HG03103 (cell line): ENCODE data around the gene CCBE1.

Experiments used
- ATAC-seq: cut with Tn5 transposase; IDR thresholded peaks from one replicate; pipeline ENCODE4 v1.9.1; 2021; ENCODE audit warnings: low read depth; ENCODE audit not compliant: unreplicated experiment

Gene CCBE1

DNA sequence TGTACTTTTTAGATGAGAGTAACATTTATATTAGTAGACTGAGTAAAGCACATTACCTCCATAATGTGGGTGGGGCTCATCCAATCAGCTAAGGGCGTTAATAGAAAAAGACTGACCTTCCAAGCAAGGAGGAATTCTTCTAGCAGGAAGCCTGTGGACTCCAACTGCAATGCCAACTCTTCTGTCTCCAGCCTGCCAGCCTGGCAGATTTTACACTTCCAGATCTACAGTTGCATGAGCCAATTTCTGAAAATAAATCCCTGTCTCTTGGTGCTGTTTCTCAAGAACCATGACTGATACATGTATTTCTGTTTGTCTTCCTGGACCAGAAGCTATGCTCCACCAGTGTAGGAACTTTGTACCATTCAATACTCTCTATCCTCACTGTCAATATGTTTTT, 269.2 kb downstream of the CCBE1 start:
- ATAC-seq: no peak

GRCh38 chr18:59426855-59427254, 270.4 kb downstream of the CCBE1 start:
- ATAC-seq: no peak

DNA sequence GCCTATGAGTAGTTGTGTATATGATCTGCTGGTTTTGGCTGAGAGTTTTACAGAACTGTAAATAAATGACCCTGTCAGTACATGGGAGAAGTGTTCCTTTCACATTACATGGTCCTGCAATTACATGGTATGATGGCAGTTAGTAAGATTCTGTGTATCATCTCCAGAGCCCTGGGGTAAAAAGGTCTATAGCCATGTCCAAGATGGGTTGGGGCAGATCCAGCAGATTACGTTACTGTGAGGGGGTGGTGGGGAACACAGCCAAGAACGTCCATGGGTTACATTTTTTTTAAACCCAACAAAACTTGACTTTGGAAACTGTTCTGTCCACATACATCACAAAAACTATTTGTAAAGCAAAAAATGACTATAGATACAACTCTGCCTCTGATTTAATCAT, 274.0 kb downstream of the CCBE1 start:
- ATAC-seq: no peak

GRCh38 chr18:59420244-59420643, 277.0 kb downstream of the CCBE1 start:
- no peak for ATAC-seq

DNA sequence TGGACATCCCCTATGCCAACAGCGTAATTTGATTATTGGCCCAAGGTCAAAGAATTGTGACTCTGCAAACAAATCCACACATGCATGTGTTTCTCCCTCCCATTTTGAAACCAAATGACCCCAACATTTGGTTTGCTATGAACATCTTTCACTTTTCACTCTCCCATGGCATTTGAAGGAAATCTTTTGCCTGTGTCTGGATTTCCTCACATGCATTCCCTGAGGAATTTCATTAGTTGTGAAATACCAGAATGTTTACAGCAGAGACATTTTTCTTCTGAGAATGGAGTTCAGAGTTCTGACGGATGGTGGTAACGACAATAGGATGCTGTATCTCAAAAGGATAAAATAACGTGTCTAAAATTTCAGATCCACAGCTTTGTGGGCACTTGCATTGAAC, 277.8 kb downstream of the CCBE1 start:
- ATAC-seq: no peak

DNA sequence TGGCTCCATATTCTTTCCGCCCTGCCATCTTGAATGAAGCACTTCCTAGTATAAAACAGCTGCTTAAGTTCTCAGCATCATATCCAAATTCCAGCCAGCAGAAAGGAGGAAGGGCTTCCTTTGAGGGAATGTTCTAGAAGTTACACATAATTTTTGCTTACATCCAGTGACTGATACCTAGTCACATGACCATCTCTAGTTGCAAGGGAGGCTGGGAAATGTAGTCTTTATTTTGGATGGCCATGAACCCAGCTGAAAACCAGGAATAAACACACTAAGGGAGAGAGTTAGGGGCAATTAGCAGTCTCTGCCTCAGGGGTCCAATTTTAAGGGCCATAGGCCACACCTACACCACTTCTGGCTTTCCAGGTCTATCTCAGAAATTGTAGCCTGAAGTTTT, 280.4 kb downstream of the CCBE1 start:
- no peak for ATAC-seq

- no peak for ATAC-seq
Measured at GRCh38 chr18:59414111-59414653, 283.0 kb downstream of the CCBE1 start.

DNA sequence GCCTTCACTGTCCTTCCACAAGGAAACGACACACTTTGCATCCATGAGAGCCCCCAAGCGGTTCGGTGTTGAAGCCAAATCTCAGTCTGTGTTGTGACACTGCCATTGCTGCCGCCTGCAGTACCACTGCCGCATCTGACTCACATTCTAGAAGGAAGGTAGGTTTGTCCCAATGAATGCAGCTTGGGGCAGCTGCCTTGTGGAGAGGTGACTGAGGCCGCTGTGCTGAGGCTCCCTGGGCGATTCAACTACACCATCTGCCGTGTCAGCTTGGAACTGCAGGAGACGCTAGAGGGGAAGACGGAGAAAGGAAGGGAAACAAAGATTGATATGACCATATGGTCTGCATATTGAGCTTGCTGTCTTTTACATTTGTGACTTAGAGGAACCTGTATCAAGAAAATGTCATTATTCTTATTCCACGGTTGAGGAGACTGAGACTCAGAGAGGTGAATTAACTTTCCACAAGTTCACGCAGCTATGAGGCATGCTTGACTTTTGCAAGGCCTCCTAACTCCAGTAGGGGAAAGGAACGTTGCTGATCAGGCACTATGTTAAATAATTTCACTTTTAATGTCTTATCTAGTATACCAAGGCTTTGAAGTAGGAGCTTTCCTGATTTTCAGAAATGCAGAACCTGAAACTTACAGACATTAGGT, 294.7 kb downstream of the CCBE1 start:
- ATAC-seq: peak; percentile 98

DNA sequence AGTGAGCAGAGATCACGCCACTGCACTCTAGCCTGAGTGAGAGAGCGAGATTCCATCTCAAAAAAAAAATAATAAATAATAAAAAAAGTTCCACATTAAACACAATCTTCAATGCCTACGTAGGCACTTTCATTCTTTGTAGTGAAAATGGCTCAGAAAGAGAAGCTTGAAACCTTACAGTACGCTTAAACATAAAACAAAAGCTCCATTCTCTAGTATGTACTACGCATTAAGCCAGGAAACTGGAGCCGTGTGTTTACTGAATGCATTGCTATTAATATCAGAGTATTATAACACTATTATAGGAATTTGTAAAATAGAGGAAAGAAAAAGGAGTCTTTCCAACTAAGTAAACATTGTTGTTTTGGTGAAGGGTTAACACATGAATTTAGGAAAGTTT, 296.8 kb downstream of the CCBE1 start:
- no peak for ATAC-seq

DNA sequence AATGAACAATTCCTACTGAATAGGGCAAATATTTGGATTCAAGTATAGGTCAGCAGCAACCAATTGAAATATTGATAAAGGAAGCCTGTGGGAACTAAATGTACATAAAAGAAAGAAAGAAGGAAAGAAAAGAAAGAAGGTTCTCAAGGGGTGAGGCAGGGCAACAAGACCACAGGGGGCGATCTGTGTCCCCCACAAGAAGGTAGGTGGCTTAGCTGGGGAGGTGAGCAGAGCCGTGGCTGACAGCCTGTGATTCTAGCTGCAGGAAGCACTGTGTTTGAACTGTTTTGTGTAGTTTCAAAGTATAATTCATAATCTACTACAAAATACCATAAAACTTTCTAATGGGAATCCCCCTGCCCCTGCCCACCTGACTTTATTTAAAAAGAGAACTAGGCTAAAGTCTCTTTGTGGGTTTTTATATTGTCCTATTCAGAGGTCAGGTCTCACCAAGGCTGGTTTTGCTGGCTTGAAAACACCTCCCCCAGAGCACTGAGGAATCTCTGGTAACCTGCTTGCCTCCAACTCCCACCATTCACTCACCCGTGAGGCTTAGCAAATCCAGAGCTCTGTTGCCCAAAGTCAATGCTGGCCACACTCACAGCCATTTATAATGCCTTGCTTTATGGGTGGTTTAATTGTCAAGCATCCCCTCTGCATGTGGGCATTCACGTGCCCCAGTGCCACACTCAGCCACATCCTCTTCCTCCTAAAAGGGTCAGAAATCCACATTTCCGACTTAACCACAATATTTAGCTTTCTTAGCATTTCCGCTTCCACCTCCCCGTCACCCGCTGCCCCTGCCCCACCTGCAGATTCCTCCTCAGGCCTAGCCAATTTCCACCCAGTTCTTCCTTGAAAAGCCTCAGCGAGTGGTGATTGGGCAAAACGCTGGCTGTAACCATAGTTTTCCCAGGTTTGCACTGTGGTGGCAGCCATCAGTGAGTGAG, 301.7 kb downstream of the CCBE1 start:
- ATAC-seq: no peak

GRCh38 chr18:59393381-59393780, 303.8 kb downstream of the CCBE1 start:
- no peak for ATAC-seq

DNA sequence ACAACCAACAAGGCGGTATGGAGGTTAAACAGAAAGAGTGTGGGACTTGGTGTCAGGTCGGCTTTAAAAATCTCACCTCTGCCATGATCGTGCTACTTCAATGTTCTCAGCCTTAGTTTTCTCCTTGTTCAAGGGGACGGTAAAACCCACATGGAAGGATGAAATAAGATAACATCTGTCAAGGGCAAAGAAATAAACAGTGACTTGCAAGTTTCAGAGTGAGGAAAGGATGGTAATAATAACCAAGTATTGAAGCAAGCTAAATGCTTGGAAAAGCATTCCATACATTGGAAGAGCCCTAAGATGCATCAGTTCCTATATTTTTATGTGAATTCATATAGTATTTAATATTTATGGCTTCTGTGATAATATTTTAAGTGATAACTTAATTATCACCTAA, 308.4 kb downstream of the CCBE1 start:
- ATAC-seq: no peak

- no peak for ATAC-seq
Measured at GRCh38 chr18:59387687-59388565, 309.3 kb downstream of the CCBE1 start.

- ATAC-seq: no peak
Measured at GRCh38 chr18:59386909-59387686, 310.1 kb downstream of the CCBE1 start.

GRCh38 chr18:59385191-59385590, 312.0 kb downstream of the CCBE1 start:
- no peak for ATAC-seq

- ATAC-seq: no peak
Measured at GRCh38 chr18:59383851-59384250, 313.4 kb downstream of the CCBE1 start.

- ATAC-seq: no peak
Measured at GRCh38 chr18:59382383-59382782, 314.8 kb downstream of the CCBE1 start.

DNA sequence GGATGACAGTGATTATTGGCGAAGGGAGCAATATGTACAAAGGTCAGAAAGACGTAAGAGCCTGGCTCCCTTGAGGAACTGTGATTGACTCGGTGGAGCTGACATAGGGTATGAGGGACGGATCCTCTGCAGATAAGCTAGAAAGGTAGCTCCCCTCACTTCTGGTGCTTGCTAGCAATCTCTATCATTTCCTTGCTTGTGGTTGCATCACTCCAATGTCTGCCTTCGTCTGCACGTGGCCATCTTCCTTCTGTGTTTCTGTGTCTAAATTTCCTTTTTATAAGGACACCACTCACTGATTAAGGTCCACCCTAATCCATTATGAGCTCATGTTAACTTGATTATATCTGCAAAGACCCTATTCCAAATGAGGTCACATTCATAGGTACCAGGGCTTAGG, 315.3 kb downstream of the CCBE1 start:
- no peak for ATAC-seq
